NCI-H2196 (cell line): Measurements from ENCODE around the gene ZNF473.
"Not testable (repeated sequence)": the region's sequence is repeated elsewhere in the genome, so short reads cannot be mapped to it uniquely, and the experiment has no call there.

Source experiments
- DNase-seq: peaks from one replicate; lab custom pipeline; 2025; ENCODE audit not compliant: unreplicated experiment; lab: John Stamatoyannopoulos, UW

Gene ZNF473

GRCh38 chr19:50097884-50098283 lies 72.1 kb downstream of the ZNF473 start:
- DNase-seq, result not testable (repeated sequence)

- DNase-seq, result not testable (repeated sequence)
These were observed 73.1 kb downstream of the ZNF473 start for GRCh38 chr19:50098892-50099291.

GRCh38 chr19:50099696-50100095 lies 73.9 kb downstream of the ZNF473 start:
- DNase-seq, result not testable (repeated sequence)

GRCh38 chr19:50100946-50101345 lies 75.1 kb downstream of the ZNF473 start:
- not testable (repeated sequence) for DNase-seq
